GM23338 (cell line): ENCODE data around the gene TRAF3. TPM values are rescaled to one million over a fixed set of nuclear protein-coding genes. Genes with fewer than 3 reads are reported as not detected.
A peak's percentile ranks its signal among the peaks of the same experiment; 100 is the strongest.

Experiments
- ATAC-seq: fragments of 200-7000 bp; cut with Tn5 transposase; 3 replicates; pipeline ENCODE4 v1.9.1; 2020
- DNase-seq: peaks from one replicate; pipeline ENCODE4 v3.0.0-alpha.2; 2015; ENCODE audit warnings: low spot score
- H2AFZ ChIP-seq: fragments of 200-600 bp; sonication (generic); 2 replicates; pipeline ENCODE4 v1.8.0; 2016; ENCODE audit warnings: antibody characterized with exemption, mild to moderate bottlenecking, moderate library complexity
- H3F3A ChIP-seq: fragments of 200-600 bp; sonication (generic); replicated peaks from 2 replicates; pipeline ENCODE4 v1.8.0; 2017; ENCODE audit warnings: antibody characterized with exemption, mixed run types, low read depth
- H3K27ac ChIP-seq: fragments of 200-600 bp; sonication (generic); 2 replicates; pipeline ENCODE4 v1.6.1; 2016; ENCODE audit warnings: low read depth
- H3K27me3 ChIP-seq: fragments of 200-600 bp; sonication (generic); 2 replicates; pipeline ENCODE4 v1.8.0; 2016; ENCODE audit warnings: mild to moderate bottlenecking, mixed run types, moderate library complexity; ENCODE audit not compliant: insufficient read depth
- H3K36me3 ChIP-seq: fragments of 200-600 bp; sonication (generic); 2 replicates; pipeline ENCODE4 v1.8.0; 2016; ENCODE audit warnings: mild to moderate bottlenecking; ENCODE audit not compliant: insufficient read depth
- H3K4me1 ChIP-seq: fragments of 200-600 bp; sonication (generic); 2 replicates; pipeline ENCODE4 v1.8.0; 2016; ENCODE audit warnings: mild to moderate bottlenecking, moderate library complexity; ENCODE audit not compliant: insufficient read depth
- H3K4me2 ChIP-seq: fragments of 200-600 bp; sonication (generic); 2 replicates; pipeline ENCODE4 v1.7.1; 2017; ENCODE audit warnings: mixed run types
- H3K4me3 ChIP-seq: fragments of 200-600 bp; sonication (generic); 2 replicates; pipeline ENCODE4 v1.6.1; 2016; ENCODE audit warnings: mixed run types
- H3K79me2 ChIP-seq: fragments of 200-600 bp; sonication (generic); replicated peaks from 2 replicates; pipeline ENCODE4 v1.8.0; 2017; ENCODE audit warnings: mild to moderate bottlenecking; ENCODE audit not compliant: insufficient read depth
- H3K9me2 ChIP-seq: fragments of 200-600 bp; sonication (generic); 2 replicates; pipeline ENCODE4 v1.8.0; 2017; ENCODE audit not compliant: insufficient read depth
- H4K20me1 ChIP-seq: fragments of 200-600 bp; sonication (generic); replicated peaks from 2 replicates; pipeline ENCODE4 v1.8.0; 2017; ENCODE audit warnings: mild to moderate bottlenecking; ENCODE audit not compliant: insufficient read depth
- H3K27ac Mint-ChIP-seq: 2 replicates; pipeline ENCODE4 v1.8.0; 2020; ENCODE audit warnings: inconsistent platforms, mild to moderate bottlenecking, moderate library complexity, mixed read lengths
- H3K27me3 Mint-ChIP-seq: 3 replicates; pipeline ENCODE4 v1.8.0; 2022; ENCODE audit warnings: low read depth, mild to moderate bottlenecking, moderate library complexity, mixed read lengths, inconsistent platforms; ENCODE audit not compliant: insufficient read depth, poor library complexity
- H3K36me3 Mint-ChIP-seq: 3 replicates; pipeline ENCODE4 v1.8.0; 2021; ENCODE audit warnings: low read depth, mild to moderate bottlenecking, inconsistent platforms, moderate library complexity, mixed read lengths
- H3K4me1 Mint-ChIP-seq: 3 replicates; pipeline ENCODE4 v1.8.0; 2020; ENCODE audit warnings: mild to moderate bottlenecking, inconsistent platforms, mixed read lengths
- H3K4me3 Mint-ChIP-seq: 3 replicates; pipeline ENCODE4 v1.8.0; 2021; ENCODE audit warnings: moderate library complexity, mild to moderate bottlenecking, inconsistent platforms, mixed read lengths
- H3K9me3 Mint-ChIP-seq: 3 replicates; pipeline ENCODE4 v1.8.0; 2020; ENCODE audit warnings: moderate library complexity, mild to moderate bottlenecking, inconsistent platforms, mixed read lengths
- CREB1 ChIP-seq: fragments of 250-450 bp; sonication (Bioruptor Pico); IDR thresholded peaks from 2 replicates; pipeline ENCODE4 v1.5.0; 2020; ENCODE audit warnings: low read depth, mild to moderate bottlenecking, moderate library complexity
- ETS1 ChIP-seq: IDR thresholded peaks from 2 replicates; pipeline ENCODE4 v1.6.1; 2016; ENCODE audit warnings: antibody characterized with exemption
- EZH2 ChIP-seq: fragments of 200-600 bp; sonication (generic); IDR thresholded peaks from one replicate; pipeline ENCODE4 v1.8.0; 2017; ENCODE audit warnings: antibody characterized with exemption, mild to moderate bottlenecking, low read depth; ENCODE audit not compliant: unreplicated experiment
- JUNB ChIP-seq: IDR thresholded peaks from one replicate; pipeline ENCODE4 v1.6.1; 2016; ENCODE audit warnings: antibody characterized with exemption; ENCODE audit not compliant: unreplicated experiment
- NANOG ChIP-seq: IDR thresholded peaks from 2 replicates; pipeline ENCODE4 v1.6.1; 2016; ENCODE audit warnings: antibody characterized with exemption, borderline replicate concordance
- POLR2AphosphoS5 ChIP-seq: IDR thresholded peaks from 2 replicates; pipeline ENCODE4 v1.6.1; 2016; ENCODE audit warnings: antibody characterized with exemption, low read depth
- STAT1 ChIP-seq: IDR thresholded peaks from one replicate; pipeline ENCODE4 v1.6.1; 2016; ENCODE audit warnings: antibody characterized with exemption; ENCODE audit not compliant: unreplicated experiment
- ZNF114 ChIP-seq: fragments of 250-450 bp; sonication (Bioruptor Pico); IDR thresholded peaks from 2 replicates; pipeline ENCODE4 v1.5.0; 2020; ENCODE audit warnings: mild to moderate bottlenecking, moderate library complexity
- ZNF331 ChIP-seq: fragments of 250-450 bp; sonication (Bioruptor Pico); IDR thresholded peaks from 2 replicates; pipeline ENCODE4 v1.5.0; 2020; ENCODE audit warnings: low read depth, mild to moderate bottlenecking, moderate library complexity
- polyA plus RNA-seq: library from polyadenylated mRNA; unstranded; fragments of >200 nt; fragmentation: Nextera tagmentation; extraction: Ambion mirVana; gene quantifications from 2 replicates; pipeline ENCODE4 v1.2.1, GENCODE V29; 2016
- total RNA-seq: library from RNA; depleted of rRNA; stranded (reverse); fragments of >200 nt; shearing (Covaris generic); gene quantifications from 2 replicates; pipeline ENCODE4 v1.2.3, GENCODE V29; 2014
- TF ChIP-seq, protein P1 (sequence below), 2 experiments: fragments of 200-600 bp in 1 of 2; sonication (generic) in 1 of 2; conservative IDR thresholded peaks; 2 replicates each; pipeline versions ENCODE4 v1.5.1 to v1.6.1; 2016 to 2017; ENCODE audit warnings: antibody characterized with exemption in 2 of 2, low read depth in 2 of 2, mild to moderate bottlenecking in 2 of 2, moderate library complexity in 1 of 2
- TF ChIP-seq, protein P2 (sequence below): IDR thresholded peaks from one replicate; pipeline ENCODE4 v1.6.1; 2018; ENCODE audit warnings: antibody characterized with exemption; ENCODE audit not compliant: unreplicated experiment

The TRAF3 gene
- total and polyA plus RNA-seq, 2 experiments from 2014 or later = 3.7 to 9.3 TPM

DNA sequence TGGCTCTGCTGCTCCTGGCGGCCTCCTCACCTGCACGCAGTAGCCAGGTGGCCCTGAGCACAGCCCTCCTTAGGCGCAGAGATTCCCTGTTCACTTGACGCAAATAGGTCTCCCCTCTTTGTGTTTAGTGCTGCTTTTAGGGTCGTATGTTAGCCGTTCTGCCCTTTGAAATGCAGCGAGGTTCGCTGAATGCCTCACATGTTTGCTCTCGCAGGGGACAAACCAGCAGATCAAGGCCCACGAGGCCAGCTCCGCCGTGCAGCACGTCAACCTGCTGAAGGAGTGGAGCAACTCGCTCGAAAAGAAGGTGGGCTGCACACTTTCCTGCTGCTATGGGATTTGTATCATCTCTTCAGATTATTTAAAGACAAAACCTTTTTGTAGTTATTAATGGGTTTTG, 113.9 kb downstream of the TRAF3 start:
- no peak overlapping the region for H3K4me3 ChIP-seq
- H2AFZ ChIP-seq = no peak overlapping the region
- no peaks in the 10 kb centered on the region for H3K9me2 ChIP-seq
- no peak for TF ChIP-seq CREB1 (CRISPR knock-in tag)
- no peak for TF ChIP-seq NANOG
- TF ChIP-seq ETS1 = no peak
- TF ChIP-seq POLR2AphosphoS5 = no peak
- no peak for TF ChIP-seq STAT1
- TF ChIP-seq ZNF331 (CRISPR knock-in tag) = no peak
- no peak for TF ChIP-seq ZNF114 (CRISPR knock-in tag)
- TF ChIP-seq, protein P1, sequence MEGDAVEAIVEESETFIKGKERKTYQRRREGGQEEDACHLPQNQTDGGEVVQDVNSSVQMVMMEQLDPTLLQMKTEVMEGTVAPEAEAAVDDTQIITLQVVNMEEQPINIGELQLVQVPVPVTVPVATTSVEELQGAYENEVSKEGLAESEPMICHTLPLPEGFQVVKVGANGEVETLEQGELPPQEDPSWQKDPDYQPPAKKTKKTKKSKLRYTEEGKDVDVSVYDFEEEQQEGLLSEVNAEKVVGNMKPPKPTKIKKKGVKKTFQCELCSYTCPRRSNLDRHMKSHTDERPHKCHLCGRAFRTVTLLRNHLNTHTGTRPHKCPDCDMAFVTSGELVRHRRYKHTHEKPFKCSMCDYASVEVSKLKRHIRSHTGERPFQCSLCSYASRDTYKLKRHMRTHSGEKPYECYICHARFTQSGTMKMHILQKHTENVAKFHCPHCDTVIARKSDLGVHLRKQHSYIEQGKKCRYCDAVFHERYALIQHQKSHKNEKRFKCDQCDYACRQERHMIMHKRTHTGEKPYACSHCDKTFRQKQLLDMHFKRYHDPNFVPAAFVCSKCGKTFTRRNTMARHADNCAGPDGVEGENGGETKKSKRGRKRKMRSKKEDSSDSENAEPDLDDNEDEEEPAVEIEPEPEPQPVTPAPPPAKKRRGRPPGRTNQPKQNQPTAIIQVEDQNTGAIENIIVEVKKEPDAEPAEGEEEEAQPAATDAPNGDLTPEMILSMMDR (conservative IDR thresholded peaks at IDR 0.05; ENCODE audit: low read depth in 2 of 2) = no peak
- Mint-ChIP-seq H3K27me3 (no peaks in the 10 kb centered on the region), H3K9me3 (no peaks in the 10 kb centered on the region), H3K4me3 (no peak overlapping the region), H3K4me1 (peaks cover 6% of the 10 kb centered on the region; the same call in 1 of the 3 replicates), H3K27ac (no peak overlapping the region), H3K36me3 (no peaks in the 10 kb centered on the region)
- no peak overlapping the region for H3K4me2 ChIP-seq
- no peaks in the 10 kb centered on the region for H3K36me3 ChIP-seq
- no peaks in the 10 kb centered on the region for H4K20me1 ChIP-seq
- H3K27ac ChIP-seq = no peak overlapping the region
- H3F3A ChIP-seq = no peaks in the 10 kb centered on the region
- H3K4me1 ChIP-seq = no peaks in the 10 kb centered on the region
- no peaks in the 10 kb centered on the region for H3K27me3 ChIP-seq
- ATAC-seq = peak; percentile 80
- DNase-seq = peak; percentile 33
- H3K79me2 ChIP-seq = no peaks in the 10 kb centered on the region

DNA sequence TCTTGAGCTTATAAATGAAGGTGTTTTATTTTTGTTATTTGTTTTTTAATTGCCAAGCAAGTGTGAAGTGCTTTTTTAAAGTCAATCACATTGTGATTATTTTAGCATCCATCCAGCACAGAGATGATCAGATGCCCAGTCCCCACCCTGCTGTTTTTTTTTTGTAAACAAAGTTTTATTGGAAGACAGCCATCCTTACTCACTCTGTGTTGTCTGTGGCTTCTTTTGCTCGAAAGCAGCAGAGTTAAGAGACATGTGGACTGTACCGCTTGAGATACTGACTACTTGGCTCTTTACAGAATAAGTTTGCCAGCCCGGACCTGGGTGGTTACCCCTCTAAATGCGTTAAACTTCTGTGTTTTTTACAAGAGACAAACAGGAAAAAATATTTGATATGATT, 114.3 kb downstream of the TRAF3 start:
- Histone ChIP-seq H3F3A (no peaks in the 10 kb centered on the region), H3K36me3 (no peaks in the 10 kb centered on the region), H3K9me2 (no peaks in the 10 kb centered on the region), H3K79me2 (no peaks in the 10 kb centered on the region), H3K4me3 (no peak overlapping the region), H3K27ac (no peak overlapping the region), H2AFZ (no peak overlapping the region), H4K20me1 (no peaks in the 10 kb centered on the region), H3K4me2 (no peak overlapping the region), H3K27me3 (no peaks in the 10 kb centered on the region), H3K4me1 (no peaks in the 10 kb centered on the region)
- Mint-ChIP-seq H3K9me3 (no peaks in the 10 kb centered on the region), H3K4me1 (peaks cover 6% of the 10 kb centered on the region; the same call in 1 of the 3 replicates), H3K36me3 (no peaks in the 10 kb centered on the region), H3K27me3 (no peaks in the 10 kb centered on the region), H3K4me3 (no peak overlapping the region), H3K27ac (no peak overlapping the region)
- DNase-seq (no peak), ATAC-seq (no peak)
- TF ChIP-seq ZNF114 (CRISPR knock-in tag) = no peak
- no peak for TF ChIP-seq ZNF331 (CRISPR knock-in tag)
- no peak for TF ChIP-seq CREB1 (CRISPR knock-in tag)
- TF ChIP-seq STAT1 = no peak
- no peak for TF ChIP-seq JUNB
- TF ChIP-seq, protein P2, sequence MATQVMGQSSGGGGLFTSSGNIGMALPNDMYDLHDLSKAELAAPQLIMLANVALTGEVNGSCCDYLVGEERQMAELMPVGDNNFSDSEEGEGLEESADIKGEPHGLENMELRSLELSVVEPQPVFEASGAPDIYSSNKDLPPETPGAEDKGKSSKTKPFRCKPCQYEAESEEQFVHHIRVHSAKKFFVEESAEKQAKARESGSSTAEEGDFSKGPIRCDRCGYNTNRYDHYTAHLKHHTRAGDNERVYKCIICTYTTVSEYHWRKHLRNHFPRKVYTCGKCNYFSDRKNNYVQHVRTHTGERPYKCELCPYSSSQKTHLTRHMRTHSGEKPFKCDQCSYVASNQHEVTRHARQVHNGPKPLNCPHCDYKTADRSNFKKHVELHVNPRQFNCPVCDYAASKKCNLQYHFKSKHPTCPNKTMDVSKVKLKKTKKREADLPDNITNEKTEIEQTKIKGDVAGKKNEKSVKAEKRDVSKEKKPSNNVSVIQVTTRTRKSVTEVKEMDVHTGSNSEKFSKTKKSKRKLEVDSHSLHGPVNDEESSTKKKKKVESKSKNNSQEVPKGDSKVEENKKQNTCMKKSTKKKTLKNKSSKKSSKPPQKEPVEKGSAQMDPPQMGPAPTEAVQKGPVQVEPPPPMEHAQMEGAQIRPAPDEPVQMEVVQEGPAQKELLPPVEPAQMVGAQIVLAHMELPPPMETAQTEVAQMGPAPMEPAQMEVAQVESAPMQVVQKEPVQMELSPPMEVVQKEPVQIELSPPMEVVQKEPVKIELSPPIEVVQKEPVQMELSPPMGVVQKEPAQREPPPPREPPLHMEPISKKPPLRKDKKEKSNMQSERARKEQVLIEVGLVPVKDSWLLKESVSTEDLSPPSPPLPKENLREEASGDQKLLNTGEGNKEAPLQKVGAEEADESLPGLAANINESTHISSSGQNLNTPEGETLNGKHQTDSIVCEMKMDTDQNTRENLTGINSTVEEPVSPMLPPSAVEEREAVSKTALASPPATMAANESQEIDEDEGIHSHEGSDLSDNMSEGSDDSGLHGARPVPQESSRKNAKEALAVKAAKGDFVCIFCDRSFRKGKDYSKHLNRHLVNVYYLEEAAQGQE = no peak
- TF ChIP-seq POLR2AphosphoS5 = no peak
- no peak for TF ChIP-seq ETS1
- TF ChIP-seq EZH2 = no peak
- TF ChIP-seq NANOG = no peak
